HTERT RPE-1 (cell line): Measurements from ENCODE around the gene DTNA.
"Not testable (repeated sequence)": the region's sequence is repeated elsewhere in the genome, so short reads cannot be mapped to it uniquely, and the experiment has no call there.

Experiments used
- in situ Hi-C: fragments of 300-500 bp; cut with MboI; formaldehyde crosslinking; loops from 4 replicates; pipeline ENCODE4 v1.14.3; 2020; ENCODE audit warnings: low sequenced_read_pairs

The DTNA gene

DNA sequence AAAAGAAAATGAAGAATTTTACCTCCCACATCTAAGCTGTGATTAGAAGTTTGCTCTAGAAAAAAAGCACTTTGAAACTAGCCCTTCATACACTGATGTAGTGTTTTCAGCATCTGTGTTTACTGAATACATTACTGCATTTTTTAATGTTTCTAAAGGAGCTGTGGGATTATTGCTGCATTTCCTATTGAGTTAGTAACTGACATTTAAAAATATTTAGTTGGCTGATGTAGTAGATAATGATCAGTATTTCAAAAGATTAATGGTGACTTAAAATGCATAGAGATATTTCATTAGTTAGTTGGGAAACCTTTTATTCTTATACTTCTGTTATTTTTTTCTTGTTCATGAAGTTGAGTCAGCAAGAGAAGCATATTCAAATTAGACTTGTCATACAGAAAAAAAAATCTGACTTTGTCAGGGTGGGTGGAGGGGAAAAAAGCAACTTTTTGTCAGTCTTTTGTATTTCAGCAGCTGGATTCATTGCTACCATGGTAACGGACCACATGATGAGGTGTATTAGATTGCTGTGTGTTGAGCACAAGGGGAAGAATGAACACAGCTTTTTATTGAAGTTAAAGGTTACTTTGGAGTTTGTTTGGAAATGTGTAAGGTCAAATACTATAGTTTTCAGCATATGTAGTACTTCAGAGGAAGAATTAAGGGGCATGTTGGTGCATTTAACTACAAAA lies at the start of gene DTNA:
Gene DTNA, plus strand, starts transcription at position 549 of the 692 bp plus-strand sequence. CDS start 45,679 bp downstream, outside the sequence.
- in situ Hi-C loops: no loop called here

DNA sequence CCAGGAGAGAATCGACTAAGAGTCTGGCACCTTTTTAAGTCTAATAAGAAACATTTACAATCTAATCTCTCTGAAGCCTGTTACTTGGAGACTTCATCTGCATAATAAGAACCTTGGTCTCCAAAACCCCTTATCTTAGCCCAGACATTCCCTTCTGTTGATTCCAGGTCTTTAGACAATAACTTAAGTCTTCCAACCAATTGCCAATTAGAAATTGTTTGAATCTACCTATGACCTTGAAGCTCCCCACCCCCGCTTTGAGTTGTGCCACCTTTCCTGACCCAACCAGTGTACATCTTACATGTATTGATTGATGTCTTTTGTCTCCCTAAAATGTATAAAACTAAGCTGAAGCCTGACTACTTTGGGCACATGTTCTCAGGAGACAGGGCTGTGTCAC lies 49.5 kb upstream of the DTNA start:
- in situ Hi-C loops: no loop called here

DNA sequence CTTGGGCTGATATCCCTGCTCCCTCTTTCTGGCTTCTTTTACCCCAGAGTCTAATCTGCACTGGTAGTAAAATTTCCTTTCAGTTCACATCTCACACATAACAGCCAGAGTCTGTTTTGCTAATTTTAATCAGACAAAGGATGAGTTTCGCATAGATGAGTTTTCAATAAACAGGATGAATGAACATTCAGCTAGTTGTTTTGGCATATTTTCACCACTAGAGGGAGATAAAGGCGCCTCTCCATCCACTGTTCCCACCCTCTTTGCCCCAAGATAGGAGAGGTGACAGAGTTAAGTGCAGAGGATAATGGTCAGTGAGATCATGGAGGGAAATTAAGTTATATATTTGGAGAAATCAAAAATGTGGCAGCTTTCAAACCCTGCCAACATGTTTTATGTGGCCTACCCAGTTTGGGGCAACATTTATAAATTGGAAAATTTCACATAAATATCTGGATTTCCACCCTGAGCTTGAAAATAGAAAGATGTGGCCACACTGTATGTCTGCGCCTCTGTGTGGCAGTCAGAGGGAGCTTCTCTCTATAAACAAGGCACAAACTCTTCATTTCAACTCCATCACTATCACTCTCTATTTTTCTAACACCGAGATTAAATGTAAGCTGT lies 48.5 kb upstream of the DTNA start:
- in situ Hi-C loops: no loop called here

DNA sequence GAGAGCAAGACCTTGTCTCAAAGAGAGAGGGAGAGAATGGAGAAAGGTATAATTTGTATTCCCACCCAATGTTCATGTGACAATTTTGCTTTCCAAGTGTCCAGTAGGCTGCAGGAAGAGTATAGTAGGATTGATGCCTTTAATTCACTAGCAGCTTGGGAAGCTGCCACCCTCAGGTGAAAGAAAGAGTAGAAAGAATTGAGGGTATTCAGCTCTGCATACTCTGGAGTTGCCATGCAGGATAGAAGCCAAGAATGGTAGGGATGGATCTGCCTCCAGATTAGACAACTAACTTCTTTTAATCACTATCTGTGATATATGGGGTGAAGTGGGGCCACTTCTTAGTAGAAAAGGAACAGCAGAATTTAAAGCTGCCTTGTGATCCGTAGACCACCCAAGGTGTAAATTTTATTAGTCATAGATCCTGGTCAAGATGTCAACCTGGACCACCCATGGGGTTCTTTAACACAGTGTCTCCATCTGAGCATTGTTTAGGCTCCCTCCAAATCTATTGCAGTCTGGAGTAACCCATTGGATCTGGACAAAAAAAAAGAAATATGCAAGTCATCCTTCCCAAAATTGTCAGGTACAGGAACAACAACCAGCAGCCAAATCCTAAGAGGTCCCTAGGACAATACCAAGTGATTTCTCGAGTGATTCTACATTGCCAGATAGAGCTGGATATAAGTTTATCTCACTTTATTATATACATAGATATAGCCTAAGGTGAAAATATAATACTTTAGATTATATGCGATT lies 33.1 kb upstream of the DTNA start:
- in situ Hi-C loops: no loop called here

DNA sequence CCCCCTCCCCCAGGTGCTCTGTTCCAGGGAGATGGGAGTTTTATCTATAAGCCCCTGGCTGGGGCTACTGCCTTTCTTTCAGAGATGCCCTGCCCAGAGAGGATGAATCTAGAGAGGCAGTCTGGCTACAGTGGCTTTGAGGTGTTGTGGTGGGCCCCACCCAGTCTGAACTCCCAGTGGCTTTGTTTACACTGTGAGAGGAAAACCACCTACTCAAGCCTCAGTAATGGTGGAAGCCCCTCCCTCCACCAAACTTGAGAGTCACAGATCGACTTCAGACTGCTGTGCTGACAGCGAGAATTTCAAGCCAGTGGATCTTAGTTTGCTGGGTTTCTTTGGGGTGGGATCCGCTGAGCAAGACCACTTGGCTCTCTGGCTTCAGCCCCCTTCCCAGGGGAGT lies 20.3 kb upstream of the DTNA start:
- in situ Hi-C loops: not testable (repeated sequence)

DNA sequence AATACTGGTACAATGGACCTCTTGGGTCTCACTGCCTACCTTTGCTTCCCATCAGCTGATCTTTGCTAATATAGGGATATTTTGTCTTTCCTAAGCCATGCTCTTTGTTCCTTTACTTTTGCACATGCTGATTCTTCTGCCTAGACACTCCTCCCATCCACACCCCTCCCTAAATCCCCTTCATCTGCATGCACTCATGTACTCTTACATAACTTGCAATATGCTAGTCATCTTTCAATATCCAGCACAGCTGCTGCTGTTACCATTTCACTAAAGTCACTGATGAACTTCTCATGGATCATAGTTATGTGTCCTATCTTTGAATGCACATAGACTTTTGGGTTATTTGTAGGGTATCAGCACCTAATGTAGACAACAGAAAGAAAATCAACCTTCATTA lies 18.5 kb upstream of the DTNA start:
- in situ Hi-C loops: no loop called here

DNA sequence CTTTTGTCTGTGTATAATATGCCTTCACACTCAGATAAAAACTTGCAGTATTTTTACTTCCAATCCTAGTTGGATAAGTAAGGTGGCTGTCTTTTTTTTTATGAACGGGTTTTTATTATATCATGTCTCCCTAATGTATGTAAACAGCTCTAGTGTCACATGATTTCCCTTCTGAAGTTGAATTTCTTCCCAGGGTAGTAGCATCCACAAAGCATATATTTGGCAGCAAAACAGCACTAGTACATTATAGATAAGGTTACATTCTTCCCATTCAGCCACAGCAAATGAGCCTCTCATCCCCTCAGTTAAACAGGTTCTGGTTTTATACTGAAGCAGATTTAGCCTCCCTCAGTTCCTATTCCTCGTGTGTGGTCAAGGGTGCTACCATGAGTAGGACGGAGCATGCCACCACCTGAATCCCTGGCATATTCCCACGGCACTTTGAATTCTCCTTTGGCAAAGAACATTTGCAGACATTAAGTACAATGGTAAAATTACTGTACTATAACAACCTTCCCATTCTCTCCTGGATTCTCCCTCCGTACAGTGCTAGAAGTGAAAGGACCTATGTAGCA lies 15.4 kb upstream of the DTNA start:
- in situ Hi-C loops: no loop called here

DNA sequence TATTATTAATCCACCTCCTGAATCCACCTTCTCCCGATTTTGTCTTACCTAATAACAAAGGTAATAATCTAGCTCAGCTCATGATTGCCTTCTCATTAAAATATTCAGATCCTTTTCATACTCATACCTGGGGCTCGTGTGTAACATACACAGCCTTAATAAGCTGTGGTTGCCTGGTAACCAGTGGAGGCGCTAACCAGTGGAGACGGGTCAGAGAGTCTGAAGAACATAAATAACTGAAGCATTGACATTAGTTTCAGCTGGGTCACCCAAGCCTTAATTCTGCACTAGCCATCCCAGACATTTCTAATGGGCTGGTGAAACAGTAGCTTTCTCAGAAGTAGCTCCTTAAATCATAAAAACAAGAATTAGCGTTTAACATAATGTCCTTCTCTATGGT lies 14.8 kb upstream of the DTNA start:
- in situ Hi-C loops: no loop called here

DNA sequence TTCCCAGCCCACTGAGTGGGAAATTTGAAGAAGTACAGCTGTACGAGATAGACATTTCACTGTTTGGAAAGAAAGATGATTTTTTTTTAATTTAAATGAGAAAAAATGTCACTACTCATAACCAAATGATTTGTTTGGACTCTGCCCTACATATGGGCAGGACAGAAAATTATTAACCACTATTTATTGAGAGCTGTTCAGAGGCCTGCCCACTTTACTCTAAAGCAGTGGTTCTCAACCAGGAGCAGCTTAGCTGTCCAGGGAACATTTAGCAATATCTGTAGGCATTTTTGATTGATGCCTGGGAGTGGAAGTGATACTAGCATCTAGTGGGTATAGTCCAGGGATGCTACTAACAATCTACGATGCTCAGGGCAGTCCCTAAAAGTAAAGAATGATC lies 13.4 kb upstream of the DTNA start:
- in situ Hi-C loops: no loop called here

DNA sequence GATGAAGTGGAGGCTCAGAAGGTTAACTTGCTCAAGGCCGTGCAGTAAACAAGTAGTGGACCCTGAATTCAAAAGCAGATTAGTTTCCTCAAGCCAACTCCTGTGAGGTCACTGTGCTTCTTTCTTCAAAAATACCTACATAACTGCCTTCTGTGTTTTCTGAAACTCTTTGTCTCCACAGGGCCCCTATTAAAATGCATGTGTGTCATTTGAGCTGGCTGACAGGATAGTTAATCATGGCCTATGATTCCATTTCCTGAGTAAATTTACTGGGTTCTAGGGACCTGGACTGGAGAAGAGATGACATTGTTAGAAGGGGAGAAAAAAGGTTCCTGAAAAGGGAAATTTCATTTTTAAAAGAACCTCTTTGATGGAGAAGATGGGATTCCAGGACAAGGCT lies 12.9 kb upstream of the DTNA start:
- in situ Hi-C loops: no loop called here

DNA sequence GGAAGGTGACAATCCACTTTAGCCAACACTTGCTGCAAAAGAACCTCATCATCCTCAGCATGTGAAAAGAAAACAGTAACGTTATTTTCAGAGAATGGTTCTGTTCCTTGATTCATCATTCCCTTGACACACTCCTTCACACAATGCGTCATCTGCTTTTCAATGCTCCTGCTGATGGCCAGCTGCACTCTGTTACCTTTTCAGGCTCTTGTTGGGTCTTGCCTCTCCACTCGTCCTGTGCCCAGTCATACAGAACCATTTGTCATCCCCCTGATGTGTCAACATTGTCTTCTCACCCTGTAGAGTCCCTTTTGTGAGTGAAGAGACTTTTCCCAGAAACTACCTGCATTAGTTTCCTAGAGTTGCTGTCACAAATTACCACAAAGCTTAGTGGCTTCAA lies 12.2 kb upstream of the DTNA start:
- in situ Hi-C loops: no loop called here

DNA sequence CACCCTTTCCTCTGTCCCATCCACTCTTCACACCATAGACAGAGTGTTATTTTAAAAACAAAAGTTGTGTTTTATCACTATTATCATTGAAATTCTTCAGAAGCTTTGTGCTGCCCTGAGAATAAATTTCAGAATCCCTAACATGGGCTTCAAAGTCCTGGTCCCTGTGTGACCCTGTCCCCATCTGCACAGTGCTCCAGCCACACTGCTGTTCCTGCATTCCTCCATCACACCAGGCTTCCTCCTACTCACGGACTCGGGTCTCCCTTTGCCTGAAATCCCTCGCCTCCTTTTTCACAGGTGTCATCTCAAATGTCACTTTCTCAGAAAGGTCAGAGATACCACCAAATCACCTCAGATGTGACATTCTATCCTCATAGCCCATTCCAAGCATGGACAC lies 8.2 kb upstream of the DTNA start:
- in situ Hi-C loops: no loop called here

DNA sequence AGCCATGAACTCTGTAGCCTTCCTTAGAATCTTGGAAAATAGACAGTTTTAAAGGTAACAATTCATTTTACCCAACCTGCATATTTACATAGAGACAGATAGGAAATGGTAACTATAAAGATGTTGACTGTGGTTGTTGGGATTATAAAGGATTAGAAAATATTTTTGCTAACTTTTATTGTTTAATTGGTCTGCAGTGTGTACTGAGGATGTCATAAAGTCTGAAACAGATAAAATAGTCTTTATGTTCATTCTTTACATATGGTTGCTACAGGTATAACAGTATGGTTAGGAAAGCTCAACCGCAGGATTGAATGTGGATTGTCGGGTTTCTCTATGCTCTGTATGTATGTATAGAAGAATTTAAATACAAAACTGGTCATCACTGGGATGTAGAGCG lies 7.3 kb upstream of the DTNA start:
- in situ Hi-C loops: no loop called here

DNA sequence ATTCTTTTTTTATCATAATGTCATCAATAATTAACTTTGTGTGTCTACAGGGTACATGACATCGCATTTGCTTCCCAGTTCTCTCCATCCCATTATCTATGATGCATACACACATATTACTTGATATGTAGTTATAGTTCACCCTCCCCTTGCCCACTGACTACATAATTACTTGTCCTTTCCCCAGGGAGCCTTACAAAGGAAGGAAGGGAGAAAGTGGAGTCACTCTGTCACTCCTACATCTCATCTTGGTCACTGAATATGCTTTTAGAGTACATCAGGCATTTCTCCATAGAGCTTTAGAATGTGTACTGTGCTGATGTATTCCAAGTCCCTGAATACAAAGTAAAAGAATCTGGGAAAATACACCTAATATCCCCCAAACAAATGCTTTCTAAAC lies 6.0 kb upstream of the DTNA start:
- in situ Hi-C loops: no loop called here

DNA sequence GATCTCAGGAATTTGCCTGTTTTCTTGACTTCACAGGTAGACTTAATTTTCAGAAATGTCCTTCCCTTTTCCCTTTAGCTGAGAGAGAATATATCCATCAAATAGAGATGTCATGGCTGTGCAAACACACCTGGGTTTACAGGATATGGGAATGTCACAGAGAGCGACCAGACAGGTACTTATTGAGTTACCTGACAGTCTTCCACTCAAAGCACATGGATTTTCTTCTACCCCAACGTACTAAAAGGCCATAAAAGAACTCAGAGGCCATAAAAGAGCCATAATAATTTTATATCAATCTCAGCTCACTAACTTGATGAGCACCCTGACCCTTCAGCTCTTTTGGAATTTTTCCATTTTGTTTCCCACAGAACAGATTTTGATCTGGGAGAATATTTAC lies 5.3 kb upstream of the DTNA start:
- in situ Hi-C loops: no loop called here

DNA sequence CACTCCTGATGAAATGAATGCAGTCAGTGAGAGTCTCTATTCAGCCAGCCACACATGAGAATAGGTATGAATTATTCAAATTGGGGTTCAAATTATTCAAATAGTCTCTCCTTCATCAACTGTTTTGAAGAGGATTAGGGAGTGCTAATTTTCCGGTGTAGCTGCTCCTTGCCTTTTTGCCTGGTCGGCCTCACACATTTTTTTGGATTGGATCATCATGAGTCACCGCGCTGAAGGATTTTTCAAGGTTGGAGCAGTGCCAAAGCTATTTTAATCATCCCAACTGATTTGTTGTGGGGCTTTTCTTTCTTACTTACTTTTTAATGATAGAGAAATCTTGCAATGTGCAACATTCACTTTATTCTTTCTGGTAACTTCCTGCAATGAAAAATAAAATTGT lies 2.4 kb upstream of the DTNA start:
- in situ Hi-C loops: no loop called here

DNA sequence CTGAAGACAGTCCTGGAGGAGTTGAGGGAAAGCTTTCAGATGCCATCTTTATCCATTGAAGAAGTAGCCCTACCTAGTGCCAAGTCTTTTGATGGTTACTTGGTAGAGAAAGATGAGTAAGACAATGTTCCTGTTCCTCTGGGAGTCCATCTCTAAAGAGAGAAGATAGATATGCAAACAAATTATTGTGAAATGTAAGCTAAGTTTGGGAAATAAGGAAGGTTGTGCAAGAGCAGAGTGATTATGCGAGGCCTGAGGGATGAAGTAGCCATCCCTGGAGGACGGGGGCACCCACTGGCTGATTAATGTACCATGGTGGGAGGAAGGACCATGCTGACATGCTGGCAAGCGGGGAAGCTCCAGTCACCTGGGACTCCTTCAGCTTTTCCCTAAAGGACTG lies 994 bp upstream of the DTNA start:
- in situ Hi-C loops: no loop called here

DNA sequence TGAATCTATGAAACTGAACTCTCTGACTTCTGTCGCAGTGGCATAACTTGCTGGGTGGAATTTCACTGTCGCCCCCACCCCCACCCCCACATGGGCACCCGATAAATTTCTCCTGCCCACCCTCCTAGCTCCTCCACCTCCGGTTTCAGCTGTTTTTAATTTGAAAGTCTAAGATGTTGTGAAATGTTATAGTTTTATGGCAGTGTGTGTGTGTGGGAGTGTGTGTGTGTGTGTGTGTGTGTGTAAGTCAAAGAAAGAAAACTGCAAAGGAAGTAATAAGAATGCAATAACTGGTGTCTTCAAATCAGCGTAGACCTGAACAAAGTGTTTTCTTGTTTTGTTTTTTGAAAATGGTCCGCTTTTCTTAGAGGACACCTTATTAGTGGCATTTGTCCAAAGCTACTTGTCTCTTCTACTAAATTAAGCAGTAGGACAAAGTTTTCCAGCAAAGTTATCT lies 388 bp downstream of the DTNA start:
- in situ Hi-C loops: no loop called here

DNA sequence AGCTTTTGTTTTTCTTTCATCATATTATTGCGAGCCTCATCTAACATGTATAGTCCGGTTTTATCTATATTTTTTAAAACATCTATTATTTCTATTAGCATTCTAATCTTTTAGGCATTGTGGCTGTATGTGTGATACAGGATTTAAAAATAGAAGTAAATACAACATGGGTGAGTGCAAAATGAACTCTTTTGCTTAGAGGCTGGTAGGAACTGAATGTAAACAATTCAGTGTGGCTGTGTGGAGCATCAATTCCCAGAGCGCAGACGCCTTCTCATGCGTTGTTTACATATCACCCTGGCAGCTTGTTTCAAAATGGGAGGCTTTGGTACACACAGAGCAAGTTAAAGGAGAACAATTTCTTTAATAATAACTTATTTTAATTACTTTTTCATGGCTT lies 836 bp downstream of the DTNA start:
- in situ Hi-C loops: no loop called here

DNA sequence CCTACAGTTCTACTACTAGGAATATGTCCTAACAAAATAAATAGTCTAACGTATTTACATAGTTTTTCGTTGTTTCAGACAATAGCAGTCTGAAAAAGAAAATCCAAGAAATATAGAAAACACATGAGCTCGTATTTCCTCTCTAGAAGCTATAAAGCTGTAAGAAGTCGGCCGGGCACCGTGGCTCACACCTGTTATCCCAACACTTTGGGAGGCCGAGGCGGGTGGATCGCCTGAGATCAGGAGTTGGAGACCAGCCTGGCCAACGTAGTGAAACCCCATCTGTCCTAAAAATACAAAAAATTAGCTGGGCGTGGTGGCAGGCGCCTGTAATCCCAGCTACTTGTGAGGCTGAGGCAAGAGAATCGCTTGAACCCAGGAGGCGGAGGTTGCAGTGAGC lies 6.0 kb downstream of the DTNA start:
- in situ Hi-C loops: not testable (repeated sequence)

DNA sequence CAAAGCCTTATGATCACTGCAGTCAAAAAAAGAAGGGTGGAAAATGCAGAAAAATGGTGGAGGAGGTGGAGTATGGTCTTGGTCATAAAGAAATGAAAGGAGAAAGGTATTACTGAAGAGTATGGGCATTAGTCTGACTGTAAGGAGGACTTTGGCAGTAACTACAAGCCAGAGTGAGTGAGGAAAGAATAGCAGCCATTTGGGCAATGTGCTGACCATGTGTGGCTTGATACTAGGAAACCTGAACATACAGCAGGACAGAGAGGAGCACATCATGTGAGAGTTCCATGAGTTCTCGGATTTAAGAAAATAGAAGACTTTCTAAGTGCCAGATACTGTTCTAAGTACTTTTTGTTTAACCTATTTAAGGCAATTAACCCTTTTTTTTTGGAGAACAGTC lies 8.5 kb downstream of the DTNA start:
- in situ Hi-C loops: no loop called here

DNA sequence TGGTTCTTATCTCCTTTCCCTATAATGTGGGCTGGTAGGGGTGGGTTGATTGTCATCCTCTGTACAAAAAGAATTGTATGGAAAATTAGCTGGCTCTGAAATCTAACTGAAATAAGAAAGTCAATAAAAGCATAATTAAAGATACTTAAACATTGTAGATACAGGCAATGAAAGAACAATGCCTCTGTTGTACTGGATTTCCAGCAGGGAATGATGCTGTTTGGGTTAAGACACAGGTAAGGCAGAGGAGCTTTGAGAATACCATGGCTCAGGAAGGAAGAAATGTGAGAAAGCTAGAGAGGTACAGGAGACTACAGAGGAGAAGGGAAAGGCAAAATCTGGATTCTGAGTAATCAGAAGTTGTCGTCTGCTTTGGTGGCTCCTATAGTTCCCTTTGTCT lies 10.1 kb downstream of the DTNA start:
- in situ Hi-C loops: no loop called here
